ENCODE measurements around the gene MEA1.
"Not testable (repeated sequence)": the region's sequence is repeated elsewhere in the genome, so short reads cannot be mapped to it uniquely, and the experiment has no call there.

MEA1 gene

DNA sequence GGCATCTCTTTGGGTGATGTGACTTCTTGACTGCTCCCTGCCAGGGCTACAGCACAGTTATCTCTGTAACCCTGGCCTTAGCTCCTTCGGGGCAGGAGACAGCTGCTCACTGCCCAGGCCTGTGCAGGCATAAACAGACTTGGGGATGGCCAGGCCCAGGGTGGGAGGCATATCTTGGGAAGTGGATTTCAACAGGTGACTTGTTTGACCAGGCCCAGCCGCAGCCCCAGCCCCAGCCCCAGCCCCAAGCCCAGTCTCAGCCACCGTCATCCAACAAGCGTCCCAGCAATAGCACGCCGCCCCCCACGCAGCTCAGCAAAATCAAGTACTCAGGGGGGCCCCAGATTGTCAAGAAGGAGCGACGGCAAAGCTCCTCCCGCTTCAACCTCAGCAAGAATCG is 7.5 kb downstream of the MEA1 start:
- no peak for DNase-seq

GRCh38 chr6:43005844-43006243 is 7.9 kb downstream of the MEA1 start:
- no peak for DNase-seq

DNA sequence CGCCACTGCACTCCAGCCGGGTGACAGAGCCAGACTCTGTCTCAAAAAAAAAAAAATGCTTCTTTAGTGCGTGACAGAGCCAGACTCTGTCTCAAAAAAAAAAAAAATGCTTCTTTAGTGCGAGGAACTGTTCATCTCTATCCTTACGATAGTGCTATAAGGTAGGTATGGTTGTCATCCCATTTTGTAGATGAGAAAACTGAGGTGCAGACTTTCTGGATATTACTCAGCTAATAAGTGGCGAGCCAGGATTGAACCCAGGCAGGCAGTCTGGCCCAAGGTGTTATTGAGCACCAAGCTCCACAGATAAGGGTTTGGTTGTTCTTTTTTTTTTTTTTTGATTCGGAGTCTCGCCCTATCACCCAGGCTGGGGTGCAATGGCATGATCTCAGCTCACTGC is 11.9 kb downstream of the MEA1 start:
- no peak for DNase-seq

- DNase-seq: not testable (repeated sequence)
Measured at GRCh38 chr6:42998205-42998604, 15.5 kb downstream of the MEA1 start.

DNA sequence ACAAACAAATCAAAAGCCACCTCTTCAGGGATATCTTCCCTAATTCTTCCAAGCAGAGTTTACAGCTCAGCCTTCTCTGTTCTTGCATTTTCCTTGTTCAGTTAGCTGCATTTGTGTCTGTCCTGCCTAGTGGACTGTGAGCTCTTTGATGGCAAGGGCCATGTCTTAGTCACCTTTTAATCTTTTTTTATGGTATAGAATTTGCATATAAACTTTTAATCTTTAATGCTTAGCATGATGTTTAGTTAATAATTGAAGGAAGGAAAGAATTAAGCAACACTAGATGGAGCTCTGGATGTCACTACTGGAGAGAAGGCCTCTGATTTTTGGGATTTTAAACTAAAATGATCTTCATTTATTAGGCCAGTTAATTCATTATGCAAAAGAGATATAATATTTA is 17.2 kb downstream of the MEA1 start:
- no peak for DNase-seq

DNA sequence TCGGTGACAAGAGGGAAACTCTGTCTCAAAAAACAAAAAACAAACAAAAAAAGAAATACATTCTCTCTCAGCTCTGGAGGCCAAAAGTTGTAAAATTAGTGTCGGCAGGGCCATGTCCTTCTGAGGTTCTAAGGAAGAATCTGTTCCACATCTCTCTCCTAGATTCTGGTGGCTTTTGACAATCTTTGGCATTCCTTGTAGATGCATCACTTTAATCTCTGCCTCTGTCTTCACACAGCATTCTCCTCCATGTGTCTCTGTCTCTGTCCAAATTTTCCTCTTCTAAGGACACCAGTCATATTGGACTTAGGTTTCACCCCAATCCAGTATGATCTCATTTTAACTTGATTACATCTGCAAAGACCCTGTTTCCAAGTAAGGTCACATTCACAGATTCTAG is 20.3 kb downstream of the MEA1 start:
- DNase-seq: no peak

GRCh38 chr6:42989923-42990322 is 23.8 kb downstream of the MEA1 start:
- DNase-seq: no peak

DNA sequence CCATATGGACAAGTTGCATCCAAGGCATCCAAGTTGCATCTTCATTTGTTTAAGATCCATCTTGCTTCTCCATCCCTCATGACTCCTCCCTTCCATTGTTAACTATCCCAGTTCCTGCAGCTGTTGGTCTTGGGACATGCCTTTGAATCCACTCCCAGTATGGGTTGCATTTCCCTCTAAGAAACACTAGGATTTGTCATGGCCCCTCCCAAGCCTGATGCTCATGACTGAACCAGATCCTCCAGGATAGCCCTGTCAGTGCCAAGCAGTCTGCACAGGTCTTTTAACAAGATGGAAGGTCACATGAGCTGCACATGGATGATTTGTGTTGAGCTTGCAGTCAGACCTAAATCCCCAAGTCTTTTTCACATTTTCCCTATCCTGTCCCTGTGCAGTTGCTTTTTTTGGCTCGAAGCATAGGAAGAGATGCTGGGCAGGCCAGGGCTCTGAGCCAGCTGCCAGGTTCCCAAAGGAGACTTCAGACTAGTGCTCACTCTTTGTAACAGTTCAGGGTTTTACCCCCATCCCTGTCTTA is 25.2 kb downstream of the MEA1 start:
- no peak for DNase-seq

- no peak for DNase-seq
Measured at GRCh38 chr6:42987533-42988451, 26.0 kb downstream of the MEA1 start.

DNA sequence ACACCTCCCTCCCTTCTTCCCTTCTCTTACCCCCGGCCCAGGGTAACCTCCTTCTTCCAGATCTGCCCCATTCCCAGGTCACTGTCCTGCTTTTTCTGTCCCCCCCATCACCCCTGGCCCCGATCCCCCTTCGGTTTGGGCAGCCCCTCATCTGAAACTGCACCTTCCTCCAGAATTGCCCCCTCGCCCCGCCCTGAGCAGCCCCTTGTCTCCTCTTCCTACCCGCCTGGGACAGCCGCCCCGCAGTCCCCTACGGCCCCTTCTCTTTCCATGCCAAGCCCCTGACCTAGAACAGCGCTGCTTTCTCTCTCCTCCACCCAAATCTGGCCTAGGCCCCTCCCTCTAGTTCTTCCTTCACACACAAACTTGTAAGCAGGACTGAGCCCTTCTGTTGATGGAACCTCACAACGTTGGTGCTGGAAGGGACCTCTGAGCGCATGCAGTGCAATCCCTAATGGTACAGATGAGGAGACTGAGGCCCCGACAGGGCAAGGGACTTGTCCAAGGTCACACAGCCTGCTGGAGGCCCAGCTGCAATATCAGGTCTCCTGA is 28.7 kb downstream of the MEA1 start:
- DNase-seq: peak; percentile 47

DNA sequence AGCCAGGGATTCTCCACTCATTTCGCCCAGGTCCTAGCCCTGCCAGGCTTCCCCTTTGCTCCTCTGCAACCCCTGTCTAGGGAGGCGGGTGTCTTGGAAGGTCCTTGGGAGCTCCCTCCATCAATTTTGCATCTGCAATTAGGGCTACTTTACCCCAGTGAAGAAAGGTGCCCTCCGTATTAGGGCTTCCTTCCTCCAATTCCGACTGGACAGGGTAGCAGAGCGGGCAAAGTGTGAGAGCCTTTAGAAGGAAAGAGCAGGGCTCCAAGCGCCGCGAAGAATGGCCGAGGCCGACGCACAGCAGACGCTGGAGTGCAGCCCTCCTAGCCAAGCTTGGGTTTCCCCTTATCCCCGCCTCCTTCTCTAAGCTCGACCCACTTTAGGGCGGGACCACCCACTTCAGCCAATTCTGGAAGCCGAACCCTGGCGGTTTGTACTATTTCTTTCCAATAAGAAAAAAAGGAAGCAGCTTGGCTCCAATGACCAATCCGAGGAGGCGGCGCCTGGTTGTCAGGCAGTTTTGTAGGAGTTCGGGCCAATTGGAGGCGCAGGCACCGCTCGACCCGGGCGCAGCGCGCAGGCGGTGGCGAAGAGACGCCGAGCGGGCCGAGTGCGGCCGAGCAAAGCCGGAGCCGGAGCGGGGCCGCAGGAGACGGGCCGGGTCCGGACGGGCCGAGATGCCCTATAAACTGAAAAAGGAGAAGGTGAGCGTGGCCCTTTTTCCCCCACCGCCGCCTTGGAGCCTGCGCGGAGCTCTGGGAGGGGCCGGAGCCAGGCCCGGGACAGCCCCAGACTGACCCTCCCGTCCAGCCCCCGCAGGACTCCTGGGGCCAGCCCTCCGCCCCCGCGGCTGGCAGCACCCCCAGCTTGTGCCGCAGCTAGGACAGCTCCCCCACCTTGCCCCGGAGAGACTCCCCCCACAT is 29.5 kb downstream of the MEA1 start, which contains the start of gene PPP2R5D:
PPP2R5D (plus strand) TSS at position 570 of the 923 bp plus-strand sequence; CDS start at position 678, 108 bp downstream.
- peak; percentile 100 for DNase-seq

DNA sequence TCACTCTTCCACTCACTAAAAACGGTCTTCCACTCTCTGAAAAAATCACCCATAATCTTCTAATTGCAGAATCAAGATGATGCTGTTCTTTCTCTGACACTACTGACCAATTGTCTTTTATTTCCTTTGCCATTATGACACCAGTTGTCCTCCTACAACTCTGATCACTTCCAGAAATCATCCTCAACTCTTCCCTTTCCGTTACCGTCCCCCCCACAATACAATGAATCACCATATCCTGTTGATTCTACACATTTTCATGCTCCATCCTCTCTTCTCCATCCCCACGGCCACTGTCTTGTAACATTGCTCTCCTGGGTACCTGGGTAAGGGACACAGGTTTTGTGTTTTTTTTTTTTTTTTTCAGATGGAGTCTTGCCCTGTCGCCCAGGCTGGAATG is 31.9 kb downstream of the MEA1 start:
- DNase-seq: no peak

- peak; percentile 55 for DNase-seq
Measured at GRCh38 chr6:42979523-42980177, 34.1 kb downstream of the MEA1 start.

GRCh38 chr6:42978839-42979522 is 34.8 kb downstream of the MEA1 start, which contains the start of gene PEX6:
Gene PEX6 (minus strand): TSS chr6:42979181. CDS start chr6:42979150, 31 bp downstream.
- DNase-seq: peak; percentile 98

- DNase-seq: peak; percentile 45
Measured at GRCh38 chr6:42978487-42978838, 35.3 kb downstream of the MEA1 start.

- no peak for DNase-seq
Measured at GRCh38 chr6:42974919-42975505, 38.7 kb downstream of the MEA1 start.

GRCh38 chr6:42973926-42974325 is 39.8 kb downstream of the MEA1 start:
- no peak for DNase-seq

DNA sequence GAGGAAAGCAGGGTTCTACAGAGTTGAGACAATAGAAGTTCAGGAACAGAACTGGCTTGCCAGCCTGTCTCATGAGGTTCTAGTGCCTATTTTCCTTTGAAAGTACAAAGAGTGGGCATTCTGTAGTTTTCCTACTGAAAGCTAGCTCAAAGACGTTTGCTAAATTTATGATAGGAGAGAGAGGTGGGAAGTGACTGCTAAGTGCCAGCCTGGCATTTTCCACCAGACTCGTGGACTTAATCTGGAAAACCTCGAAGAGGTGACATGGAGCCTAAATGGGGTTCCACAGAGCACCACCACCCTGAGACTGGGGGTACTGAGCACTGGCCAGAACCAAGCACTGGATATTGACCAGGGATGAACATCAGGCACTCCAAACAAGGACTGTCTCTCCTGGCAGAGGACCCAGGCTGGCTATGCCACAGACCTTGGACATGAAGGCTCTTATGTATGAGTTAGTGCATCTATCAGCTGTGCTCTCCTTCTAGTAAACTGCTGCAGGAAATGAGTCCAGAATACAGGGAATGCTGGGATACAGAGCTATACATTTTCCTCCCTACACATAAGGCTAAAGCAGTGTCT is 41.9 kb downstream of the MEA1 start:
- no peak for DNase-seq

DNA sequence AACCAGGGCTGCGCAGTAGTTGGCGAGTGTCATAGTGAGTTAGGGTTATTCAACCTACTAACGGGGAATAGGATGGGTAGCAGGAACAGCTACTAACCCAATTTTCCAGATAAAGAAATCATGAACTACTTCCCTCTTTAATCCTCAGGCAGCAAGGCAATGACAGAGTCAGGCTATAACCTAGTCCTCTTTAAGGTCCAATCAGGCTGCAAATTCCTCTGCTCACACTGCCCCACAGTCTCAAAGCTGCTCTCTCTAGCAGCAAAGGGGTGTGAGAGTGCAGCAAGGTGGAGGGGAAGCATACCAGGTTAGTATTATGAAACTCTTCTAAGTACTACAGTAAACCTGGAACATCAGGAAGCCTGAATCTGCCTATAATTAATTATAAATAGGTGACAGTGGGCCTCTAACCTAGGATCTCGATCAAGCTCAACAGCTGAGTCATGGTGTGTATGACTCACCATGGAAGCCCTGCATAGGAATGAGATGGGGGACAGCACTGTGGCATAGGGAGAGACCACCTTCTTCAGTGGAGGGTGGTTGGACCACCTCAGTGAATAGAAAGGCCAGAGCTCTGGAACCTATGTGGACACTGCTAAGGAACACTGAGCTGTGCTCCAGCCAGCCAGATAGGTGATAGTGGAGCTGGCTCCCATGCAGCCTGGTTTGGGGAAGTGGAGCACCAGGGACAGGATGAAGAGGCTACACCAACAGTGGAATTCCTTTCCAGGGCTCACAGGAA is 42.7 kb downstream of the MEA1 start:
- peak; percentile 61 for DNase-seq

DNA sequence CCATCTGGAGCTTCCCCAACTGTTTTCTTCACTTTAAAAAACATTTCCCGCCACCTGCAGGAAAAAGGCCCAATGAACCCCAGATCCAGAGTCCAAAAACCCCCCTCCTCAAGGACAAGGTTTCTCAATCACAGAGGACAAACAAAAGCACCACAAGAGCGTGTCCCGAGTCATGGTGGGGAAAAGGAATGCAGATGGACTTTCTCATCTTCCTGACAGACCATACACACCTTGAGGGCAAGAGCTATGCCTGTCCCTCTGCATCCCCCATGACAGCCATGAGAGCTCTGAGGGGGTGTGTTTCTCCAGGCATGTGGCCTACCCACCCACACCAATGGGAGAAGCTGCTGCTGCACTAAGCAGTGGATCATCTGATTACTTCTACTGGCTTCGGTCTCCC is 43.8 kb downstream of the MEA1 start:
- DNase-seq: no peak

All from hematopoietic multipotent progenitor cell treated with erythropoietin and hydrocortisone succinate and interleukin-3 and kit ligand, for 6 days (in vitro differentiated cells).